GM18526 (cell line): ENCODE results near the gene CCDC85A.

Source experiments
- POLR2A ChIP-seq: IDR thresholded peaks from 3 replicates; pipeline ENCODE4 v1.6.1; 2011; ENCODE audit not compliant: insufficient read length; ENCODE audit errors: extremely low read depth

Gene CCDC85A

DNA sequence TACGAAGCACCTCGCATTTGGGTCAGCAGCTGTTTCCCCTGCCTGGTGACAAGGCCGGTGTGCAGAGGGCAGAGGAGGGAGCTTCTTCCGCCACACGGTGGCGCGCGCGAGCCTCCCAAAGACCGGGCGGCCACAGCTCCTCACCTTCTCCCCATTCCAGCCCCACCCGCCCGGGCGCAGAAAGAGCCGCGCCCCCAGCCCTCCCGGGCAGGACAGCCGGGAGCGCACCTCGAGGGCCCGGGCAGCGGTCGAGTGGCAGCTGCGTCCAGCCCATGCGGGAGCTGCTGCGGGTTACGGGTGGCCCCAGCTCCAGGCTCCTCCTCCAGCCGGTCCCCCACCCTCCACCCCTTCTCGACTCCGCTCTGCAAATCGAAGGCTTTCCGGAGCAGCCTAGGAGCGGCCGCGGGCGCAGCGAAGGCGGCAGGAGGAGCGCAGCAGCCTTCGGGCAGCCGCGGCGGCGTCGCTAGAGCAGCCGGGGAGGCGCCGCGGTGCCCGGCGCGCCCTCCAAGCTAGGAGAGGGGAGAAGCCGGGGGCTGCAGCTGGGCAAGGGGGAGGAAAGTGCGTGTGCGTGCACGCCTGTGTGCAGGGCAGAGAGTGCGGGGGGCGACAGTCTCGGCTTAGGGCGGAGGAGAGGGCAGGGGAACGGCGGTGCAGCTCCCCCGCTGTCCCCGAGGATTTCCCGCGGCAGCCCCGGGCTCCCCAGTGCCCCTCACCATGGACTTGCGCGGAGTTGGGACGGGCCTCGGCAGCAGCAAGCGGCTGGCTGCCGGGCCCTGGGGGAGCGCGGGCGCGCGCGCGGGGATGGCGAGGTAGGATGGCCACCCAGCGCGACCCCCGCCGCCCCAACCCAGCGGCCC, at the start of gene CCDC85A:
TSS of gene CCDC85A (plus strand) at position 348 of the 857 bp plus-strand sequence. CDS start 635 bp downstream, outside the sequence.
- TF ChIP-seq POLR2A, result no peak

DNA sequence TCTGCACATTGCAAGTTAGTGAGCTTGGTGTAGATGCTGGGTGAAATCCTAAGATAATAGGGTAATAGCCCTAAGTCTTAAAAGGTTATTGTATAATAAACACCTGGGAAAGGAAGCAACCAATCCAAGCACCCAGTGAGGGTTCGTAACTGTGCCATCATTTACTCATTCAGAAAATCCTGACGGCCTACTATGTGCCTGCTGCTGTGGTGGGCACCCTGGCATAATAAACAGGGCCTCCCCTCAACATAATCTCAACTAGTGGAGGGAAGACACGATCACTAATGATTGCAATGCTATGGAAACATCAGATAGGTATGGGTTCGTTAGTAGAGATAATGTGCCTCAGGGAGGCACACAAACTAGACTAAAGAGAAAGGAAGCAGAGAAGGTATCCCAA, 48.9 kb upstream of the CCDC85A start:
- no peak for TF ChIP-seq POLR2A

DNA sequence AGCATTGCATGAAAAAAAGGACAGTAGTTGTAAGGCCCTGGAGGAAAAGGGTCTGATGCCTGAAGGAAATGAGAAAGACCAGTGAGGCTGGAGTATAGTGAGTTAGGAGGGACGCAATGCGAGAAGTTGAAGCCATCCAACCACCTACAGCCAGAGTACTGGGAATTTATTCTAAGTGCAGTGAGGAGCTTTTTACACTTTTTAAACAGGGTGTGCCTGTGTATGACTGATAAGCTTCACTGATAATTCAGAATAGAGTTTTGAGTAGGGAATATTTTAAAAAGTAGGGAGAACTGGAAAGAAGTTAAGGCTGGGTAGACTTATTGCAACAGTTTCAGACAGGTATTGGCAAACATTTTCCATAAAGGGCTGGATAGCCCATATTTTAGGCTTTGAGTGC, 35.9 kb upstream of the CCDC85A start:
- TF ChIP-seq POLR2A, result no peak

DNA sequence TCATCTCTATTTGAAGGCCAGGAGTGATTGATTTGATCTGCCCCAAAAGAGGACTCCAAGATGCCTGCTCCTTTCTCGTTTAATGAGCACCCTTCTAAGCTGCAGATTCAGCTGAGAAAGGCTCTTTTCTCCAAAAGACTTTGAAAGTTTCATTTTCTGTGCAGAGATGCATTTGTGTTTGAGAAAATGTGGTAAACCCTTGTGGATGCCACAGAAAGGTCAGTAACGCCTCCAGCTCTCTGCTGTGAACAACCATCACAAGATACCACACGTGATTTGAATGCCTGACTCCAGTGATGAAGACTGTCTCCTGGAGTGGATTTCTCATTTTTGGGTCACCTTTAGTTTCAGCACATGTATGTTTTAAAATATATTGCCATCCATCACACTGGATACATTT, 35.0 kb upstream of the CCDC85A start:
- no peak for TF ChIP-seq POLR2A

DNA sequence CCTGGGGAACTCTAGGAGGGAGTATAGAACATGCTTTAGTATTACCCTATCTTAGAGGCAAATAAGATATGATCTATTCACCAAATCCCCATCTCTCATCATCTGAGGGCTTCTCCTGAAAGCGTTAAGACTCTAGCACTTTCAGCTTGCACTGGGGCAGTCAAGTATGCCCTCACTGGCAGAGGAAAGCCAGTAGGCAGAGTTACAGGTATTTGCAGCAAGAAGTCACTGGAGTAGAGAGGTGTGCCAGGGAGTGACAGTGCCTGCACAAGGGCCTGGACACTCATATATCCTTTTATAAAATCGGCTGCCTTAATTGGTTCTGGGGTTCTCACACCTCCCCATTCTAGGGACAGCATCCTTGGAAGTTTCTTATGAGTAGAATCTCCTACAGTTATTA, 31.9 kb upstream of the CCDC85A start:
- TF ChIP-seq POLR2A, result no peak

DNA sequence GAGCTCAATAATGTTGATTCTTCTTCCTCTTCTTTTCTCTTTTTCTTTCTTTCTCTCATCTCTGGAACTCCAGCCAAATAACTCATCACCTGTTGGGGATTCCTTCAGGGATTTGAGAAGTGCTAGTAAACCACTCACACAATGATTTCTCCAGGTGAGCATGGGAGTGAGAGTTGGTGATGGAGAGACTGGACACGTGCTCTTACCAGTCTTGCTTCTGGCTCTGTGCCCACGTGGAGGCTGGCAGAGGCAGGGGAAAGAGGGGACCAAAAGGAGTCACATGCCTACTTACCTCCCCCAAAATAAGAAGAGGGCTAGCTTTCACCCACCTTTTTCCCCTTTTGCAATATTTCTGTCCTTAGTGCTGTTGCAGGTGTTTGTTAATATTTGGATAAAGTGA, 28.6 kb upstream of the CCDC85A start:
- TF ChIP-seq POLR2A, result no peak

DNA sequence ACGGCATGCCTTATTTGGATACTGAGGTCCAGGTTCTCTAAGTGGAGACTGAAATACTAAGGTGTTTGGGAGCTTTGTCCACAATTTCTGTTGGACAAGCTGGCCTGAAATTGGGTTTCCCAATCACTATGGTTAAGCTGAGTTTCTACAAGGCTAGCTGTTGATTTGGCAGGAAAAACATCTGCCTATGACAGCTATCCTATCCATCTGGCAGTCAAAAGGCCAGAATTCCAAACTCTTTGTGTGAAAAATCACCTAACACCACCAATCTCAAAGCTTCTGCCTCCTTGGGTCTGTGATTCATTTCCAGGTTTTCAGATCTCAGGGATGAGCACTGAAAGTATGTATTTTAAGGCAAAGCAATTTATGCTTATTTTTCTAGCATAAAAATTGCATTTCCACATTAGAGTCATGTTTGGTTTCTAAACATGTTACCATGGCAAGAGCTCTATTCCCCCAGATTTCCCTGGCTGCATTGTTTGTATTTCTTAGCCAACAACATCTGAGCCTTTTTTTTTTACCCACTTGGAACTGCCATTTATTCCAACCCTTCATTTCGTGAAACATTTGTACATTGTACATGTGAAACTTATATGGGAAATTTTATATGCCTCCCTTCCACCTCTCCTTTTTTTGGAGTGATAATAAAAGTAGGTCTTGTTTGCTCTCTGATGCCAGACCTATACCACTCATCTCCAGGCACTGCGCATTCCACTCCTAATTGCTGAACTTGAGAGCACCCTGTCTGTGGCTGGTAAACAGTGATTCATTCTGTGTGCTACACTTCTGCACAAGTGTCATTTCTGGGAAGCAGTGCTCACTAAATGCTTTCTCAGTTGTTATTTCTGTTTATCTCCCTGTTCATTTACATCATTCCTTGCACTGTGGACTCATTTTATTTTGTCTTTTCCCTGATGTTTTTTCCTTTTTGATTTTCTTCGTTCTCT, 15.9 kb upstream of the CCDC85A start:
- no peak for TF ChIP-seq POLR2A

DNA sequence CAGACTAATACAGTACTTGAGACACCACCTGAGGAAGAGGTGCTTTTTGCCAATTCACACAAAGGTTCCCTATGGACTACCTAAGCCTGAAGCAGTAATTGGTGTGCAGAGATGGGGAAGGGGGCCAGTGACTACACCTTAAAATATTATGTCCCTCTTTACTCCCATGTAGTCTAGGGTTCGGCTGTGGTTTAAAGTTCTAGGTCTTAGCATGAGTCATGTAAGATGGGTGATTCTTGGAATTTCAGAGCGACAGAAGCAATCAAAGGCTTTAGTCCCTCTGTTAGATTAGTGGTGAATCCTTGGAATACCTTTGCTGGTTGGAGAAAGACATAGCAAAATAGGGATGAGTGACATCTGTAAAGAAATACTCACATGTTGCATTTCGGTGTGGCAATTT, 14.3 kb upstream of the CCDC85A start:
- no peak for TF ChIP-seq POLR2A

DNA sequence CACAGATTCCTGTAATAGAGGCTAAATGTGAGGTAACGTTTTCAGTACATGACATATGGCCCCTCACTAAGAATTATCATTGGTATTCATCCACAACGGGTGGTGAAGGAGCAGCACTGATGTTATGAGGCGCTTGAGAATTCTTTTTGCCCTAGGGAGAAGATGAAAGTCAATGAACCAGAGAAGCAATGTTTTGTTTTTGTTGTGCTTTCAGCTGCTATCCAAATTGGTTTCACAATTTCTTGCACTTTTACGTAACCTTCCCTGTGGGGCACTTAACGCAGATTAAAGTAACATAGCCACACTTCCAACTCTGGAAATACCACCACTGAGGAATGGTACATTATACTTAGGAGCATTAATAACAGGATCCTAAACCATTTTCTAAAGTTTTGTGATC, 13.3 kb upstream of the CCDC85A start:
- TF ChIP-seq POLR2A, result no peak

DNA sequence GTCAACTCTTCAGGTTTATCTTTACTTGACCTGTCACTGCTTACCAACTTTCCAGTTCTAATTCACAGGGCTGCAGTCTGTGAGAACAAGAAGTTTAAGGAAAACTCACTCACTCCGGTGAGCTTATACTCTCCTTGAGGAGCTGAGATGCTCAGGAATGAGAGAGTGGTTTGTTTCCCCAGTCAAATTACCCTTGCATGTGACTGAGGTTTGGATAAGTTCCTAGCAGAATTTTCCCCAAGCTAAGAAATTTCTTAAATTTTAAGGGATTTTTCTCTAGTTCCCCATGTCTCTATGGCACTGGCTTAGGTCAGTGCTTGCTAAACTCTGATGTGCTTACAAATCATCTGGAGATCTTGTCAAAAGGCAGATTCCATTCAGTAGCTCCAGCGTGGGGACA, 12.8 kb upstream of the CCDC85A start:
- TF ChIP-seq POLR2A, result no peak

DNA sequence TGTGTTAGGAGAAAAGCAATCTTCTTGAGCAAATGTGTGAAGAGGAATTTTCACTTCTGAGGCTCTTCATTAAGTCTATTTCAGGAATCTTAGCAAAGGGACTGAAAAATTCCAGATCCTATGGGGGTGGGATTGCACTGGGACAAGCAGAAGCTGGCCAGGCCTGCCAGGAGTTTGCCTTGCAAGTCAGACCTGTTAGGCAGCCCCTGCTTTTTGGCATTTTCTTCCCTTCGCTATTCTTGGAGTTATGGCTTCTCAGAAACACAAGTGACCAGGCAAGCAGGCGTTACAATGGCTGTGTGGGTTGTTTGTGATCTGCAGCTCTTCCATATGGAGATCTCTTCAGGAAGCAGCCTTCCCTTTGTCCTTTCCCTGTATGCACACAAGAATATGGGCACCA, 8.0 kb upstream of the CCDC85A start:
- no peak for TF ChIP-seq POLR2A

DNA sequence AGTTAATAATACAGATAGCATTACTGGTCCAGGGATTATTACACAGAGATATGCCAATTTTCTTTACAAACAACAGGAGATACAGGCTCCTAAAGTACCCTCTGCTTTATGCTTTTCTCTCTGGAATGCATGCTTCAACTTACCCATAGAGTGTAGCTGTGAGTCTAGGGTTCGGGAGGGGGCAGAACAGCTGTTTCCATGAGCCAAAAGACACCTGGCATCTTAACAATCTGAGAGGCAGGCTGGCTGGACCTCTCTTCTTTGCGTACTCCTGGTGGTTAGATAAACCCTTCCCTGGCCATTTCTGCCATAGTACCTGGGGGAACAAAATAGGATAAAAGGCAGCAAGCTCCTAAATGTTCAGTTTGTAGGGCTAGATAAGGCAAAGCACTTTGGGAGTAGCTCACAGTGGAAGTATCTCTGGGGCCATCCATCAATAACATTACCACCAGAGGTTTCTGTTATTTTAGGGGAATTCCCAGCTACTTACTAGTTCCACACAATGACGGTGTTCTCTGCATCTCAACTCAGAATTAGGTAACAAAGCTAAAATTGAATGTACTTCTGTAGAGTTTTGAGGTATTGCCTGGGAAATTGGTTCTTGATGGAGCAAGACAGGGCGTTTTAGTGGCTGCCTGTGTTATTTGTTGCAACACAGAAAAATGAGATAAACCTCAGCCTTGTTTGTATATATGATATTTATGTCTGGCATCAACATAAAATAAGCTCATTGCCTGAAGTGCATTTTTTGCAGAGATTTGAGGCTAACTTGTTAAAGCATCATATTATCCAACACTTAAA, 6.2 kb upstream of the CCDC85A start:
- no peak for TF ChIP-seq POLR2A

DNA sequence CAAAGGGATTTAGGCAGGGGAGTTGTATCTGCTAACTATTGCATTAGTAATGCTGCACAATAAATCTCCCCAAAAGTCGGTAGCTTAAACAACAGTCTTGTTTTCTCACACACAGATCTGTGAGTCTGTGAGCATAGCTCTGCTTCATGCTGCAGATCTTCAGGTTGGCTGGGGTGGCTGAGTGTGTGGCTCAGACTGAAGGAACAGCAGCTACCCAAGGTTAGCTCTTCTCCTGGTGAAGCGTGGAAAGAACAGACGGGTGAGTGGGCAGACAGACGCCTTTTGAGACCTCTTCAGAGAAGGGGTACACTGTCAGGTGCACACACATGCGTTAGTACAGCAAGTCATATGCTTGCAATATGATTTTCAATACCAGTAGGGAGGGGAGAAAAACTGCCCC, 3.9 kb upstream of the CCDC85A start:
- no peak for TF ChIP-seq POLR2A

DNA sequence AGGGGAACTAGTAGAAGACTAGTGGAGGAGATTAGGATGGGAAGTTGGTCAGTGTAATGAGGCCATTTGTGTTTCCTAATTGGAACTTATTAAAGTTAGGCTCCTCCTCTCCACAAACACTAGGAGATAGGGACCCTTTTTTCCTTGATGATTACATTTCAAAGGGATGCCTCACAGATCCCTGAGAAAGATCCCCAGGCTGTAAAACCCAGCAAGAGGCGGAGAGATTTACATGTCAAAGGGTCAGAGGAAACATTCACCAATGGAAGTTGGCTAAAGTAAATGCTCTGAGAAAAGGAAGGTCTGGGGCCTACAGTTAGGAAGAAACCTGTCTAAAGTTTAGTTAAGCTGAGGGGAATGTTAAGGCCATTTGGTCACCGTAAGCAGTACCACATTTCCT, 1.4 kb upstream of the CCDC85A start:
- no peak for TF ChIP-seq POLR2A

DNA sequence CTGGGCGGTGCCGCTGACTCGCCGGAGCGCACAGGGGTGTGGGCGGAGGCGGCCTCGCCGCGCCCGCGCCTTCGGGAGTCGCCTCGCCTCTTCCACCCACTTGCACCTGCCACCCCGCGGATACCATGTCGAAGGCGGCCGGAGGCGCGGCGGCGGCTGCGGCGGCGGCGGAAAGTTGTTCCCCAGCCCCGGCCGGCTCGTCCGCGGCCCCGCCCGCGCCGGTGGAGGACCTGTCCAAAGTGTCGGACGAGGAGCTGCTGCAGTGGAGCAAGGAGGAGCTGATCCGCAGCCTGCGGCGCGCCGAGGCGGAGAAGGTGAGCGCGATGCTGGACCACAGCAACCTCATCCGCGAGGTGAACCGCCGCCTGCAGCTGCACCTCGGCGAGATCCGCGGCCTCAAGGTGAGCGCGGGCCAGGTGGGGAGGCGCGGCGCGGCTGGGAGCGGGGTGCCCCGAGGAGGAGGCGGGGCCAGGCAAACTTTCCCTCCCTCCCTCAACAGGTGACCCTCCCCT, 766 bp downstream of the CCDC85A start:
- no peak for TF ChIP-seq POLR2A
